ENCODE measurements around the gene RAD51B. TPM values are rescaled to one million over a fixed set of nuclear protein-coding genes. Genes with fewer than 3 reads are reported as not detected.

Gene RAD51B
- polyA plus RNA-seq, 3 donors: 3.6 to 11.6 (median 9.4) TPM

- DNase-seq: no peak
- Mint-ChIP-seq H3K36me3 (peaks cover 0 to 3% of the 10 kb centered on the region in 2 donors), H3K27me3 (ENCODE audit: low read depth in 3 of 3) (no peaks in the 10 kb centered on the region), H3K4me1 (peaks cover 1% of the 10 kb centered on the region), H3K4me3 (no peak overlapping the region), H3K27ac (no peak overlapping the region), H3K9me3 (peaks cover 0 to 3% (median 0%) of the 10 kb centered on the region in 7 donors)
- Histone ChIP-seq H4K20me1 (ENCODE audit: insufficient read depth, low read length) (no peaks in the 10 kb centered on the region), H3K4me1 (ENCODE audit: control insufficient read depth in 1 of 2, insufficient read depth in 2 of 2, low read length in 2 of 2) (no peaks in the 10 kb centered on the region), H3K9ac (ENCODE audit: insufficient read depth, low read length, poor library complexity, severe bottlenecking) (no peak overlapping the region), H3K79me2 (ENCODE audit: insufficient read depth, low read length) (no peaks in the 10 kb centered on the region), H3K9me3 (replicated peaks in 1 of 2; ENCODE audit: control insufficient read depth in 1 of 2, insufficient read depth in 1 of 2, low read length in 2 of 2) (no peaks in the 10 kb centered on the region), H3K27ac (ENCODE audit: low read depth in 1 of 2, low read length in 2 of 2) (no peak overlapping the region), H3K36me3 (replicated peaks in 1 of 2; ENCODE audit: control insufficient read depth in 1 of 2, insufficient read depth in 2 of 2, low read length in 2 of 2) (no peaks in the 10 kb centered on the region), H2AFZ (ENCODE audit: insufficient read depth, low read depth, low read length, poor library complexity, severe bottlenecking) (no peak overlapping the region), H3K27me3 (ENCODE audit: control insufficient read depth in 2 of 2, insufficient read depth in 2 of 2, low read length in 2 of 2) (no peaks in the 10 kb centered on the region), H3K4me3 (replicated peaks in 1 of 3; ENCODE audit: low read depth in 2 of 3, low read length in 3 of 3) (no peak overlapping the region), H3K4me2 (replicated peaks; ENCODE audit: extremely low read depth, low read length, poor library complexity, severe bottlenecking) (no peak overlapping the region)
- no peak for TF ChIP-seq CTCF (IDR thresholded peaks at IDR 0.05)
- WGBS (ENCODE audit: insufficient coverage): 100% methylated on average over 2 of the region's 3 CpGs
- intact Hi-C loops (cut with micrococcal nuclease): no loop called here
These were observed 410.8 kb downstream of the RAD51B start for GRCh38 chr14:68230202-68230949.

- Mint-ChIP-seq H3K4me1 (no peaks in the 10 kb centered on the region), H3K27ac (no peak overlapping the region), H3K36me3 (peaks cover 3% of the 10 kb centered on the region in 2 donors), H3K27me3 (ENCODE audit: low read depth in 3 of 3) (no peaks in the 10 kb centered on the region), H3K9me3 (peaks cover 0 to 3% (median 0%) of the 10 kb centered on the region in 7 donors), H3K4me3 (no peak overlapping the region)
- Histone ChIP-seq H3K4me3 (replicated peaks in 1 of 3; ENCODE audit: low read depth in 2 of 3, low read length in 3 of 3) (no peak overlapping the region), H3K4me1 (ENCODE audit: control insufficient read depth in 1 of 2, insufficient read depth in 2 of 2, low read length in 2 of 2) (no peaks in the 10 kb centered on the region), H3K9me3 (replicated peaks in 1 of 2; ENCODE audit: control insufficient read depth in 1 of 2, insufficient read depth in 1 of 2, low read length in 2 of 2) (no peaks in the 10 kb centered on the region), H2AFZ (ENCODE audit: insufficient read depth, low read depth, low read length, poor library complexity, severe bottlenecking) (no peak overlapping the region), H3K79me2 (ENCODE audit: insufficient read depth, low read length) (no peaks in the 10 kb centered on the region), H3K9ac (ENCODE audit: insufficient read depth, low read length, poor library complexity, severe bottlenecking) (no peak overlapping the region), H4K20me1 (ENCODE audit: insufficient read depth, low read length) (no peaks in the 10 kb centered on the region), H3K27ac (ENCODE audit: low read depth in 1 of 2, low read length in 2 of 2) (no peak overlapping the region), H3K4me2 (replicated peaks; ENCODE audit: extremely low read depth, low read length, poor library complexity, severe bottlenecking) (no peak overlapping the region), H3K27me3 (ENCODE audit: control insufficient read depth in 2 of 2, insufficient read depth in 2 of 2, low read length in 2 of 2) (no peaks in the 10 kb centered on the region), H3K36me3 (replicated peaks in 1 of 2; ENCODE audit: control insufficient read depth in 1 of 2, insufficient read depth in 2 of 2, low read length in 2 of 2) (no peaks in the 10 kb centered on the region)
- WGBS (ENCODE audit: insufficient coverage): 100% methylated on average over 1 of the region's 2 CpGs
- no peak for TF ChIP-seq CTCF (IDR thresholded peaks at IDR 0.05)
- intact Hi-C loops (cut with micrococcal nuclease): no loop called here
- no peak for DNase-seq
These were observed 411.6 kb downstream of the RAD51B start for GRCh38 chr14:68230950-68231717.
